Stimulated activated CD4-positive, alpha-beta T cell treated with anti-CD3 and anti-CD28 coated beads, Interleukin-4, amount 100 ng/mL, for 4 hours (primary cell): Measurements from ENCODE around the gene NSMCE4A.
"Not testable (repeated sequence)": the region's sequence is repeated elsewhere in the genome, so short reads cannot be mapped to it uniquely, and the experiment has no call there.

ENCODE experiments used
- DNase-seq, 2 experiments: peaks; one replicate each; pipeline ENCODE4 v3.0.0-alpha.2; 2020

NSMCE4A gene

GRCh38 chr10:121935702-121936101, 39.3 kb downstream of the NSMCE4A start:
- DNase-seq = no peak

- DNase-seq = not testable (repeated sequence)
Measured at GRCh38 chr10:121930268-121931085, 44.5 kb downstream of the NSMCE4A start.

- not testable (repeated sequence) for DNase-seq
Measured at GRCh38 chr10:121929585-121930267, 45.3 kb downstream of the NSMCE4A start.

- DNase-seq = no peak
Measured at GRCh38 chr10:121928528-121928884, 46.5 kb downstream of the NSMCE4A start.

GRCh38 chr10:121927841-121928527, 47.0 kb downstream of the NSMCE4A start, which contains the start of gene ATE1:
Gene ATE1, minus strand, starts transcription at chr10:121928031. Its CDS starts 82 bp downstream, at chr10:121927949.
- peak; percentile 76 to 82 for DNase-seq

- peak; percentile 24 to 34 for DNase-seq
Measured at GRCh38 chr10:121927318-121927840, 47.6 kb downstream of the NSMCE4A start.

GRCh38 chr10:121926671-121927317, 48.2 kb downstream of the NSMCE4A start:
- peak in 1 of 2 experiments; percentile 5 for DNase-seq

- no peak for DNase-seq
Measured at GRCh38 chr10:121926157-121926556, 48.9 kb downstream of the NSMCE4A start.

- no peak for DNase-seq
Measured at GRCh38 chr10:121921238-121921931, 53.6 kb downstream of the NSMCE4A start.

GRCh38 chr10:121919666-121920065, 55.4 kb downstream of the NSMCE4A start:
- DNase-seq = no peak

- DNase-seq = not testable (repeated sequence)
Measured at GRCh38 chr10:121918800-121919199, 56.2 kb downstream of the NSMCE4A start.

- no peak for DNase-seq
Measured at GRCh38 chr10:121914661-121915060, 60.4 kb downstream of the NSMCE4A start.

- no peak for DNase-seq
Measured at GRCh38 chr10:121911421-121911697, 63.7 kb downstream of the NSMCE4A start.

GRCh38 chr10:121910673-121911420, 64.2 kb downstream of the NSMCE4A start:
- DNase-seq = no peak
